WI38 (cell line): ENCODE data around the gene DYNC1I1.

Experiments
- H3K4me3 ChIP-seq: 2 replicates; pipeline ENCODE4 v1.5.1; 2011; ENCODE audit warnings: low read depth, mild to moderate bottlenecking, control low read depth, low read length
- TF ChIP-seq, protein P1 (sequence below): IDR thresholded peaks from 2 replicates; pipeline ENCODE4 v1.5.1; 2012; ENCODE audit warnings: low read depth, mild to moderate bottlenecking, control low read depth, low read length

Gene DYNC1I1

DNA sequence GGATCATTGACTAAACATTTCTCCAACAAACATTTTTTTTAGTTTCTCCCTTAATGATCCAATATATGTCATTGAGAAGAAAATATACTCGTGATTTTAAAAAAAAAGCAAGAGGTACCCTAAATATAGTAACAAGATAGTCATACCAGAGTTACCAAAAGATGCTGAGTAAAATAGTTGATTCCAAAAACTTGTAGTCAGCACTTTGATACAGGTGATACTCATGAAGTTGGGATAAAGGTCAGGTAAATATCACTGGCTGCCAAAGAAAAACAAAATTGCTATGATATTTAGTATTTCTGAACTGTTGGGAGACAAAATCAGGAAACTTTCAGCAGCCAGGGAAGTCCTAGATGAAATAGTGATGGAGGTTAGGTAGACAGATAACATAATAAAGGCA is 225.3 kb downstream of the DYNC1I1 start:
- TF ChIP-seq, protein P1, sequence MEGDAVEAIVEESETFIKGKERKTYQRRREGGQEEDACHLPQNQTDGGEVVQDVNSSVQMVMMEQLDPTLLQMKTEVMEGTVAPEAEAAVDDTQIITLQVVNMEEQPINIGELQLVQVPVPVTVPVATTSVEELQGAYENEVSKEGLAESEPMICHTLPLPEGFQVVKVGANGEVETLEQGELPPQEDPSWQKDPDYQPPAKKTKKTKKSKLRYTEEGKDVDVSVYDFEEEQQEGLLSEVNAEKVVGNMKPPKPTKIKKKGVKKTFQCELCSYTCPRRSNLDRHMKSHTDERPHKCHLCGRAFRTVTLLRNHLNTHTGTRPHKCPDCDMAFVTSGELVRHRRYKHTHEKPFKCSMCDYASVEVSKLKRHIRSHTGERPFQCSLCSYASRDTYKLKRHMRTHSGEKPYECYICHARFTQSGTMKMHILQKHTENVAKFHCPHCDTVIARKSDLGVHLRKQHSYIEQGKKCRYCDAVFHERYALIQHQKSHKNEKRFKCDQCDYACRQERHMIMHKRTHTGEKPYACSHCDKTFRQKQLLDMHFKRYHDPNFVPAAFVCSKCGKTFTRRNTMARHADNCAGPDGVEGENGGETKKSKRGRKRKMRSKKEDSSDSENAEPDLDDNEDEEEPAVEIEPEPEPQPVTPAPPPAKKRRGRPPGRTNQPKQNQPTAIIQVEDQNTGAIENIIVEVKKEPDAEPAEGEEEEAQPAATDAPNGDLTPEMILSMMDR, result no peak
- H3K4me3 ChIP-seq, result no peak overlapping the region

DNA sequence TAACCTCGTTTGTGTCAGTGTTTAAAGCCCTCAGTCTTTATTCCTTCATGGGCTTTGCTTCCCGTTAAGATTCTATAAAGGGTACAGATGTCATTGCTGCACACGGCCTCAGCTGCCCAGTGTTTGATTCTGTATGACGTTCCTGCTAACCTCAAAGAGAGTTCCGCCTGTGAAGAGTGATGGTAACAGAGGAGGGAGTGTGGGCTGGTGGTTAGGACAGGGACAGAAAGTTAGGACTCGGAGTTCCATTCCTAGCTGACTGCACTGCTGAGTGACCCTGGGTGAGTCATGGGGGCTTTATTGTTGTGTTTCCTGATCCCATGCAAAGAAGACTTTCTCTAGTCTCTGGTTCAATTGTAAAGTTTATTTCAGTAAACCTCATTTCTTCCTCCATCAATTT is 227.1 kb downstream of the DYNC1I1 start:
- TF ChIP-seq, protein P1, result no peak
- no peak overlapping the region for H3K4me3 ChIP-seq

DNA sequence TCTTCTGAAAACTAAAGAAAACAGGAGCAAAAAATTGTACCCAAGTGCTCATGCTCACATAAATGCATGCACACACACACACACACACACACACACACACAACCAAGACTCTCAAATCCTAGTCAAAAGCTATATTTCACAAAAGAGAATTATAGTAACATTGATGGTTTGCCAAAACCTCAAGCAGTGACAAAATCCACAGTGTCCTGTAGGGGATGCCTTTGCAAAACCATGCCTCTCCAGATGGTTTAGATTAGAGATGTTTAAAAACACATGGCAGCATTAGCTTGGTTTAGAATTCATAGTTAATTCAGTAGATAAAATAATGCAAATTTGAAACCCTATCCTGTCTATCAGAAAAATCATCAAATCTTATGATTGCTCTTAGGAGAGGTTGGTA is 232.2 kb downstream of the DYNC1I1 start:
- TF ChIP-seq, protein P1, result no peak

DNA sequence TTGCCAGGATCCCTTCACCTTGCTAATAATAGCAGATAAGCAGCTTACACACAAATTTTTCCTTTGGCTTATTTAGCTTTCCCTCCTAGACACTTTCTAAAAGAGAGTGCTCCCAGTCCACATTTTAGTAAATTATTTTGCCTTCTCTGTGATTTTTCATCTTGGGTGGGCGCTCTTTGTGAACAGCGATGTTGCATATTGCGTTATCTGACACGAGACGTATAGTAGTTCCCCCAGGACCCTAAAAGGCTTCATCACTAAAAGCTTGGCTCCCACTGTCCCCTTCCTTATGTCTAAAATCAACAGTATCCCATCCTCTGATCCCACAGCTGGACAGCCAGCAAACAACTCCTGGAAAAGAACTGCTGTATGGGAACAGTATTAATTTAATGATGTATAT is 232.9 kb downstream of the DYNC1I1 start:
- TF ChIP-seq, protein P1, result no peak
- no peak overlapping the region for H3K4me3 ChIP-seq

More for the DNA sequence above, 232.2 kb downstream of the DYNC1I1 start:
- H3K4me3 ChIP-seq, result no peak overlapping the region

- no peak overlapping the region for H3K4me3 ChIP-seq
- TF ChIP-seq, protein P1, result no peak
These were observed 236.8 kb downstream of the DYNC1I1 start for GRCh38 chr7:96009148-96009547.

GRCh38 chr7:96013836-96014235 is 241.5 kb downstream of the DYNC1I1 start:
- no peak overlapping the region for H3K4me3 ChIP-seq
- TF ChIP-seq, protein P1, result no peak

DNA sequence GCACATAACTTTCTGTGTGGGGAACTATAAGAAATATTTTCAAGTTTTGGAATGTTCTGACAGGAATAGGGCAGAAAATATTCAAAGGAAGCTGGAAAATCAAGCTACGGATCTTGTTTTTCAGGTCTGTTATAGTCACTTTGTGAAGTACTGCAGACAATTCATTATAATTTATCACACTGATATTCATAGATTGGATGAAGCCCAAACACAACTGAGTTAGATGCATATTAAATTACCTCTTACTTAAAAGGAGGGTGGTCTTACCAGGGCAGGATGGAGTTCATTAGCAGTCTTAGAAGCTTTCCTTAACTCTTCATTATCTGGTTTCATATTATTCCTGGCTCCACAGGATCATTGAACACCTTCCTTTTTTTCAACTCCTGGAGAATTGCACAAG is 242.3 kb downstream of the DYNC1I1 start:
- TF ChIP-seq, protein P1, result no peak
- H3K4me3 ChIP-seq, result no peak overlapping the region
